Measurements from ENCODE around the gene CHCHD4.

DNA sequence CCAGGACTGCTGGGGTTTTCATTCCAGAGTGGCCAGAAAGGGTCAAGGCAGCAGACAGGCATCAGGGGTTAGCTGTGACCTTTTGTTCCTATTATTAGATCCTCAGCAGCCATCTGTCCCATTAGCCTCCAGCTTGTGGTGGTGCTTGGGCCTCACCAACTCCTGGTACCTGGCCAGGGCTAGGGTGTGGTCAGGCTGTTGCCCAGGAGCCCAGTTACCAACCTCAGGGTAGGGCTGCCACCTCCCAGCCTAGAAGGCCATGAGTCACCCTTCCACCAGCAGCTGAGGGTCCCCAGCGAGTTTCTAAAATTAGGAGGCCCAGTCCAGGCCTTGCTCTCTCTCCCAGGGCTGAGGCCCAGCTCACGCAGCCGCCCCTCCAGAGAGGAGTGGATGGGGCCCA lies 12.3 kb upstream of the CHCHD4 start:
- TF ChIP-seq, protein P1, sequence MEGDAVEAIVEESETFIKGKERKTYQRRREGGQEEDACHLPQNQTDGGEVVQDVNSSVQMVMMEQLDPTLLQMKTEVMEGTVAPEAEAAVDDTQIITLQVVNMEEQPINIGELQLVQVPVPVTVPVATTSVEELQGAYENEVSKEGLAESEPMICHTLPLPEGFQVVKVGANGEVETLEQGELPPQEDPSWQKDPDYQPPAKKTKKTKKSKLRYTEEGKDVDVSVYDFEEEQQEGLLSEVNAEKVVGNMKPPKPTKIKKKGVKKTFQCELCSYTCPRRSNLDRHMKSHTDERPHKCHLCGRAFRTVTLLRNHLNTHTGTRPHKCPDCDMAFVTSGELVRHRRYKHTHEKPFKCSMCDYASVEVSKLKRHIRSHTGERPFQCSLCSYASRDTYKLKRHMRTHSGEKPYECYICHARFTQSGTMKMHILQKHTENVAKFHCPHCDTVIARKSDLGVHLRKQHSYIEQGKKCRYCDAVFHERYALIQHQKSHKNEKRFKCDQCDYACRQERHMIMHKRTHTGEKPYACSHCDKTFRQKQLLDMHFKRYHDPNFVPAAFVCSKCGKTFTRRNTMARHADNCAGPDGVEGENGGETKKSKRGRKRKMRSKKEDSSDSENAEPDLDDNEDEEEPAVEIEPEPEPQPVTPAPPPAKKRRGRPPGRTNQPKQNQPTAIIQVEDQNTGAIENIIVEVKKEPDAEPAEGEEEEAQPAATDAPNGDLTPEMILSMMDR (IDR thresholded peaks at IDR 0.05) = no peak
- TF ChIP-seq POLR2A (IDR thresholded peaks at IDR 0.05) = no peak

Measured in right lobe of liver (tissue), 4 donors.